IPS-20b (cell line): Measurements from ENCODE around the gene KLK7.
A peak's percentile ranks its signal among the peaks of the same experiment; 100 is the strongest.

Experiments used
- H3K27ac ChIP-seq: one replicate; pipeline ENCODE4 v1.5.1; 2013; ENCODE audit warnings: low read length
- H3K27me3 ChIP-seq: 2 replicates; pipeline ENCODE4 v1.6.1; 2013; ENCODE audit warnings: mild to moderate bottlenecking, low read length, inconsistent platforms; ENCODE audit not compliant: insufficient read depth
- H3K36me3 ChIP-seq: 2 replicates; pipeline ENCODE4 v1.6.1; 2013; ENCODE audit warnings: low read depth, mild to moderate bottlenecking, inconsistent platforms, low read length, moderate library complexity; ENCODE audit not compliant: insufficient read depth
- H3K4me1 ChIP-seq: 2 replicates; pipeline ENCODE4 v1.6.1; 2013; ENCODE audit warnings: mild to moderate bottlenecking, control low read depth, inconsistent platforms, low read length, moderate library complexity; ENCODE audit not compliant: insufficient read depth
- H3K4me3 ChIP-seq: 2 replicates; pipeline ENCODE4 v1.5.1; 2013; ENCODE audit warnings: mild to moderate bottlenecking, low read length, inconsistent platforms
- H3K9ac ChIP-seq: 2 replicates; pipeline ENCODE4 v1.6.1; 2013; ENCODE audit warnings: low read depth, mild to moderate bottlenecking, inconsistent platforms, low read length, moderate library complexity
- H3K9me3 ChIP-seq: 2 replicates; pipeline ENCODE4 v1.6.1; 2013; ENCODE audit warnings: mild to moderate bottlenecking, low read depth, low read length, inconsistent platforms; ENCODE audit not compliant: insufficient read depth

The KLK7 gene

DNA sequence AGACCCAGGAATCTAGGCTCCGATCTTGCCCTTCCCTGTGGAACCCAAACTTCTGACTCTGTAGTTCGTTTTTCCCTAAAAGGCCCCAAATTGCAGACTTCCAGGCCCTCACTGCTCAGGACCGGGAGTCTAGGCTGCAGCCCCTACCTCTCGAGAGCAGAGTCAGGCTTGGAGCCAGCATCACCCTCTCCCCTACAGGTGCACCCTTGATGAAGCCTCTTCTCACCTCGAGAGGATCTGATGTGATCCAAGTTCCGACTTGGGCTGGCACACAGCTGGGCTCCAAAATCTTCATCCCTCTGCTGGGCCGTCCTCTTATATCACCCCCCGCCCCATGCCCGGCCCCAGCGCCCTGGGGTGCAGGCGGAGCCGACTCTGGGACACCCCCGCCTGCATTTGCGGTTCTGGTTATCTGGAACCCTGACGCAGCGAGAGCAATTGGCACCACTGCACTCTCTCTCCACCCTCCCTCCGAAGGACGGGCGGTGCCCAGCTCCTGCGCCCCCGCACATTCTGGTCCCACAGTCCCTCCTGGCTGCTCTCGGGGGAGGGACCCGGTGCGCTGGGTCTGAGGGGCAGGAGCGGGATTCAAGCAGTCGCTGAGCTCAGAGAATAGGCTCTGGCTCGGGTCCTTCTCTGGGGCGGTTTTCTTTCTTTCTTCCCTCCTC lies at the start of gene KLK7:
Gene KLK7 (minus strand): TSS at position 293 of the 668 bp plus-strand sequence. CDS start 1,518 bp downstream, outside the sequence.
- H3K9ac ChIP-seq: no peak within 1 kb of the TSS
- H3K4me1 ChIP-seq: no peaks in the 10 kb centered on the region
- peaks cover 20% of the 10 kb centered on the region for H3K27me3 ChIP-seq
- no peaks in the 10 kb centered on the region for H3K36me3 ChIP-seq
- H3K9me3 ChIP-seq: peaks cover 2% of the 10 kb centered on the region; the same call in 1 of the 2 replicates
- no peak within 1 kb of the TSS for H3K27ac ChIP-seq
- H3K4me3 ChIP-seq: peak within 1 kb of the TSS; percentile 55; the same call in 1 of the 2 replicates

DNA sequence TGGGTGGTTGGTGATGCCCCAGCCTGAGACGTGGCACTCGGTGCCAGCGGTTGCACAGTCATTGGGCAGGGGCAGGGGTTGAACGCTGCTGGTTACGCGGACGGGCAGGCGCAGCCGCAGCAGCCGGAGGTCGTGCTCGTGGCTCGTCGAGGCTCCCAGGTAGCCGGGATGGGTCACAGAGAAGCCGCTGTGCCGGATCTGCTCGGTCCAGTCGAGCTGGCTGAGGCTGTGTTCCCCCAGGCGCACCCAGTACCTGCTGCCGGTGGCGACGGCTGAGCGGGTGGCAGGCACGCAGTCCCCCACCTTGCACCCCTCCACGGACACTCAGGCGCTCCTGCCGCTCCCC lies 48.1 kb upstream of the KLK7 start:
- H3K9me3 ChIP-seq: no peaks in the 10 kb centered on the region
- H3K27me3 ChIP-seq: peaks cover 3% of the 10 kb centered on the region; the same call in 1 of the 2 replicates
- no peak overlapping the region for H3K4me3 ChIP-seq
- H3K27ac ChIP-seq: no peak overlapping the region
- H3K9ac ChIP-seq: no peak overlapping the region
- no peaks in the 10 kb centered on the region; the same call in 1 of the 2 replicates for H3K4me1 ChIP-seq
- no peaks in the 10 kb centered on the region for H3K36me3 ChIP-seq

DNA sequence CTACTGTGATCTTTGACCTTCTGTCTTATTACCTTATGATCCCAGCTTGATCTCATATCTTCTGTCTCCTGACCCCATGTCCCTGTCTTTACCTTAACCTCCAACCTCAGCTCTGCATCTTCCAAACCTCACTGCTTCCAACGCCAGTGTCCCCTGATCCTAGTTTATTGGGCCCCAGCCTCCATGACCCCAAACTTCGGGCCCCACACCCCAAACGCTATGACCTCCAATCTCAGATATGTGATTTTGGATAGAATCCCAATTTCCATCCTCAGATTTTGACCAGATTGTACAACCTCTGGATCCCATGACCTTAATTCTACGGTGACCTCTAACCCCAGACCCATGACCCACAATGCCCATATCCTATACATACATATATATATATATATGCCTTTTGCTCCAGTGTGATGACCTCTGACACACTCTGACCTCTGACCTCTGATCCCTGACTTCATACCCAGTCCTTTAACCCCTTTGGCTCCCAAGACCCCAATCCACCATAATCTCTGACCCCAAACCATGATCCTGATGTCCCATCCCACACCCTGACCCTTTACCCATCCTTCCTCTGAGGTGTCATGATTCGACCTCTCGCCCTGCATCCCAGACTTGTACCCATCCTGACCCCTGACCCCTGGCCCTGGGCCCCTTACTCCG lies 47.6 kb upstream of the KLK7 start:
- Histone ChIP-seq H3K27ac (no peak overlapping the region), H3K4me3 (no peak overlapping the region), H3K9me3 (no peaks in the 10 kb centered on the region), H3K36me3 (no peaks in the 10 kb centered on the region), H3K27me3 (peaks cover 3% of the 10 kb centered on the region; the same call in 1 of the 2 replicates), H3K9ac (no peak overlapping the region), H3K4me1 (no peaks in the 10 kb centered on the region)

DNA sequence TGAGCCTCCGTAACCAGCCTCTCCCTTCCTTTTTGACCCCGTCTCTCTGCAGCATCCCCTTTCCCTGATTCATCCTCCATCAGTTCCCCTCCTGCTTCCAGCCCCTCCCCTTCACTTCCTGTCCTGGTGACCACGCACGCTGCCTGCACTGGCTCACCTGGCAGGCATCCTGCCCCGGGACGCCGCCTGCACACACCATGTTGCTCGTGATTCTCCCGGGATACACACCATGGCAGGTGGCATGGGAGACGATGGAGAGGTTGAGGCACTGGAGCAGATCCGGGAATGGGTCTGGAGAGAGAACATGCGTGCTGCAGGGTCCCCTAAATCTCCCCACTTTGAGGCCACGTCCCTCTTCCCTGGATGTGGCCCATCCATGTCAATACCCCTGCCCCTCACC lies 46.9 kb upstream of the KLK7 start:
- Histone ChIP-seq H3K4me1 (no peaks in the 10 kb centered on the region), H3K27ac (no peak overlapping the region), H3K9ac (no peak overlapping the region), H3K27me3 (peaks cover 3% of the 10 kb centered on the region; the same call in 1 of the 2 replicates), H3K36me3 (no peaks in the 10 kb centered on the region), H3K9me3 (no peaks in the 10 kb centered on the region), H3K4me3 (no peak overlapping the region)

DNA sequence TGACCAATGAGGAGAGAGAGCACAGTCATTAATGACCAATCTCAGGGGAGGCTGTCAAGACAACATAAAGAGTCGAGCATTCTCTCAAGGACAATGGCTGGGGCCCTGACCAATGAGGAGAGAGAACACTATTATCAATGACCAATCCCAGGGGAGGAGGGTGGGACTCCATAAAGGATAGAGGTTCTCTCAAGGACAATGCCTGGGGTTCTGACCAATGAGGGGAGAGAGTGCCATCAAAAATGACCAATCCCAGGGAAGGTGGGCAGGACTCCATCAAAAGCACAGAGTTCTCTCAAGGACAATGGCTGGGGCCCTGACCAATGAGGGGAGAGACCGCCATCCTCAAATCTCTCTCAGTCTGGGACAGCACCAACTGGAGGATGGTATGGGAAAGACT lies 46.0 kb upstream of the KLK7 start:
- no peak overlapping the region for H3K9ac ChIP-seq
- H3K4me1 ChIP-seq: peaks cover 4% of the 10 kb centered on the region; the same call in 1 of the 2 replicates
- H3K27ac ChIP-seq: no peak overlapping the region
- no peaks in the 10 kb centered on the region for H3K27me3 ChIP-seq
- no peaks in the 10 kb centered on the region for H3K36me3 ChIP-seq
- H3K9me3 ChIP-seq: no peaks in the 10 kb centered on the region
- H3K4me3 ChIP-seq: no peak overlapping the region

DNA sequence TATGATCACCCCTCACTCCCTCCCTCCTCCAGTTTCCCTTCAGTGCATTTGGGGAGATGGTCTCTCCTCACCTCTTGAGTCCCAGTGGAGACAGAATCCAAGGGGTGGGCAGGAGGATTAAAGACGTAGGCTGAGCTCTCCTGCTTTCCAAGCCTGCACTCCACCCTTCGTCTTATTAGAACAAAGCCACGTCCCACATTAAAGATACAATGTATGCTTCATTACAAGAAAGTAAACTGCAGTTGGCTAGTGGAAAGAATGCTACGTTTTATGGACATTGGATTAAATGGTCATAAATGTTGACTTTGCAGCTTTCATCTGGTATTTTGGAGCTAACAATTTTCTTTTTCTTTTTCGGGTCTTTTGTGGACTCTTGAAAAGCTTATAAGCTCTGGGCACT lies 44.2 kb upstream of the KLK7 start:
- H3K36me3 ChIP-seq: no peaks in the 10 kb centered on the region
- H3K4me3 ChIP-seq: no peak overlapping the region
- no peak overlapping the region for H3K27ac ChIP-seq
- H3K27me3 ChIP-seq: no peaks in the 10 kb centered on the region
- no peak overlapping the region for H3K9ac ChIP-seq
- H3K9me3 ChIP-seq: no peaks in the 10 kb centered on the region
- H3K4me1 ChIP-seq: peaks cover 4% of the 10 kb centered on the region; the same call in 1 of the 2 replicates

DNA sequence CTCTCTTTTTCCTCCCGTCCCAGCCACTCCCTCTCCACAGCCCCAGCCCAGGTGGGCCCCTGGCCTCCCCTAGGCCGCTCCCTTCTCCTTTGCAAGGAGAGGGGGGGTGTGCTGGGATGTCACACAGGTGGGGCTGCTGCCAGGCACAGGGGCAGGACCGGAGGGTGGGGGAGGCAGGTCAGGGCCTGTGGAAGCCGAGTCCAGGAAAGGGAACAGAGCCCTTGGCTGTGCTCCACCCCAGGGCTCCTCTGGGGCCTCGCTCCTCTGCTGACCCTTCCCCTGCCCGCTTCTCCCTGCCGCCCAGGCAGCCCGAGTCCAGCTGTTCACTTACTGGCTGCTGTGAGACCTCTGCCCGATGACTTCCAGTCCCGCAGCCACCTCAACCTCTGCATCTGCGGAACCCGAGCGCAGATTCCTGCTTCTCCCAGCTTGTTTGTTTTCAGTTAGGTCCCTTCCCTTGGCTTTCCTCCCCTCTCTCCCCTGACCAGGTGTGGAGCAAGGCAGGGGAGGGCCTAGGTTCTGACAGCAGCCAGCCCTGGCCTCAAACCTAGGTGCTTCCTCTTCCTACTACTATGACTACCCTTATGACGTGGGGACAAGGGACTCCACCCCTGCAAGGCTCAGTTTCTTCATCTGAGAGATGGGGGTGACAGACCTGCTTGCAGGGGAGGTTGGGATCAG lies 43.5 kb upstream of the KLK7 start:
- Histone ChIP-seq H3K27me3 (no peaks in the 10 kb centered on the region), H3K27ac (no peak overlapping the region), H3K4me1 (peaks cover 4% of the 10 kb centered on the region; the same call in 1 of the 2 replicates), H3K9ac (no peak overlapping the region), H3K4me3 (no peak overlapping the region), H3K9me3 (no peaks in the 10 kb centered on the region), H3K36me3 (no peaks in the 10 kb centered on the region)

DNA sequence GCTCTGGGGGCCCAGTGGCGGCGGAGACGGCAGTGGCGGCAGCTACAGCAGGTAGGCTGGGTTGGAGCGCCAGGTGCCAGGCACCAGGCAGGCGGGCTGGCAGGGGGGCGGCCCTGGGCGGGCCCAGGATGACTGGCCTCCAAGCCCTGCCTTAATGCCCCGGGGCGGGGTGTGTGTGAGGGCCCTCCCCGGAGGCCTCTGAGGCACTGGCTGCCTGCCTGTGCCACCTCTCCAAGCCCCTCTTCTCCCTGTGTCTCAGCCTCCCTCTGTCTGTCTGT lies 42.8 kb upstream of the KLK7 start, which contains the start of gene KLK11:
Gene KLK11 (minus strand): TSS at position 63 of the 278 bp plus-strand sequence. CDS start 985 bp downstream, outside the sequence.
- Histone ChIP-seq H3K4me1 (peaks cover 4% of the 10 kb centered on the region; the same call in 1 of the 2 replicates), H3K4me3 (no peak within 1 kb of the TSS), H3K9ac (no peak within 1 kb of the TSS), H3K9me3 (no peaks in the 10 kb centered on the region), H3K27me3 (no peaks in the 10 kb centered on the region), H3K27ac (no peak within 1 kb of the TSS), H3K36me3 (no peaks in the 10 kb centered on the region)

DNA sequence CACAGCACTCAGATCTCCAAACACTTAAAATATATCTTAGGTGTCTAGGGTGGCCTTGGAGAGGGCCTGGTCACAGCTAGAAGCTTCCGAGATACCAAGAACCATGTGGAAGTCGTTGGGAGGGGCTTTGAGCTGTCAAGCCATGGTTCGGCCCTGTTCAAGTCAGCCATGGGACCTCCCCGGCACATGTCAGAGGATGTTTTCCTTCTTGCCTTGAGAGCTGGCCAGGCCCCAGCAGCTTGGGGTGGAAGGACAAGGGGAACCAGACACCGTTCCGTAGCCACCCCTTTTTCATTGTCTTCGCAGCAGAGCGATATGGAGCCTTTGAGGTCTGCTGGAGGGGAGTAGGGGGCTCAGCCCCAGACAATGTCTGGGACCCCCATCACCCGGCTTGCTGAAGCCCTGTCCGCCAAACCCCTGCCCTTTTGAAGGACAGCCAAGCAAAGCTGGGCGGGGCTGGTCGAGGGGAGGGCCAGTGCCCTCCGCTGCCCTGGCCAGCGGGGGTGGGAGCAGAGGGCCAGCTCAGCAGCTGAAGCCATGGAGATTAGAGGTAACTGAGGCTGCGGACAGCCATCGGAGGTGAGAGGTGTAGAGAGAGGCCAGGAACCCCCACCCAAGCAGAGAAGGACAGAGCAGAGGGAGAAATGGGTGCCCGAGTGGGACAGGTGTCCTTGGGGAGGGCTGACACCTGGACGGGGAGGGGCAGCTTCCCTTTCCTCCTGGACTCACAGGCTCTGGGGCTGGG lies 42.3 kb upstream of the KLK7 start:
- Histone ChIP-seq H3K27me3 (no peaks in the 10 kb centered on the region), H3K27ac (no peak overlapping the region), H3K9ac (no peak overlapping the region), H3K36me3 (no peaks in the 10 kb centered on the region), H3K4me1 (peaks cover 7% of the 10 kb centered on the region; the same call in 1 of the 2 replicates), H3K4me3 (no peak overlapping the region), H3K9me3 (no peaks in the 10 kb centered on the region)

DNA sequence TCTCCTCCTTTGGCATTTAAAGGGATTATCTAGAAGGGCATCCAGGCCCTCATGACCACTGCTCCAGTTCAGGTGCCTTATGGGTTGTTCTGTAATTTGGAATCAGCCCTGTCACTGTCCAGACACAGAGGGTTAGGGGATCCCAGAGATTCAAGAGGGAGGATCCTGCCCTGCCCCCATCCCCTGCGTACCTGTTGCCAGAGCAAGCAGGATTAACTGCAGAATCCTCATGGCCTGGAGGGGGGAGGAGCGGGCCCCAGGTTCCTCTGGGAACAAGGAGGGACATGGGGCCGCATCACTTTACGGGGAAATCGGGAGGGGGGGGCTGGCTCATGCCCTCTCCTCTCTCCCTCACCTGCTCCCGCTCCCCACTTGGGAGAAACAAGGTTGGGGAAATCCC lies 41.7 kb upstream of the KLK7 start:
- Histone ChIP-seq H3K9ac (no peak overlapping the region), H3K27me3 (peaks cover 2% of the 10 kb centered on the region)

DNA sequence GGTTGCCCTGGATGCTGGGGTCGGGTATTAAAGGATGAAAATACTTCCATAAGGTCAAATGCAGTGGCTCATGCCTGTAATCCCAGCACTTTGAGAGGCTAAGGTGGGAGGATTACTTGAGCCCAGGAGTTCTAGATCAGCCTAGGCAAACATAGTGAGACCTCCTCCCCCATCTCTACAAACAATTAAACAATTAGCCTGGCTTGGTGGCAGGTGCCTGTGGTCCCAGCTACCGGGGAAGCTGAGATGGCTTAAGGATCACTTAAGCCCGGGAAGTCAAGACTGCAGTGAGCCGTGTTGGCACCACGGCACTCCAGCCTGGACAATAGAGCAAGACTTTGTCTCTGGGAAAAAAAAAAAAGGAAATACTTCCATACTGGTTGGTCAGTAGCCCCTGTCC lies 41.2 kb upstream of the KLK7 start:
- H3K4me3 ChIP-seq: no peak overlapping the region
- H3K27me3 ChIP-seq: peaks cover 7% of the 10 kb centered on the region
- no peak overlapping the region for H3K27ac ChIP-seq
- no peaks in the 10 kb centered on the region for H3K36me3 ChIP-seq
- H3K9ac ChIP-seq: no peak overlapping the region
- no peaks in the 10 kb centered on the region for H3K9me3 ChIP-seq
- peaks cover 7% of the 10 kb centered on the region; the same call in 1 of the 2 replicates for H3K4me1 ChIP-seq

More for the DNA sequence above, 41.7 kb upstream of the KLK7 start:
- peaks cover 7% of the 10 kb centered on the region; the same call in 1 of the 2 replicates for H3K4me1 ChIP-seq
- H3K27ac ChIP-seq: no peak overlapping the region
- no peaks in the 10 kb centered on the region for H3K9me3 ChIP-seq
- no peaks in the 10 kb centered on the region for H3K36me3 ChIP-seq
- no peak overlapping the region for H3K4me3 ChIP-seq
